Right lung (tissue), 5 donors: ENCODE measurements around the gene ABTB2. TPM values are rescaled to one million over a fixed set of nuclear protein-coding genes. Genes with fewer than 3 reads are reported as not detected.
"Not testable (repeated sequence)": the region's sequence is repeated elsewhere in the genome, so short reads cannot be mapped to it uniquely, and the experiment has no call there.

Source experiments
- DNase-seq, 2 donors: peaks; one replicate each; pipeline ENCODE4 v3.0.0-alpha.2; 2013
- polyA plus RNA-seq, 5 donors: library from polyadenylated mRNA; unstranded; fragments of 120-200 nt; gene quantifications; one replicate each; pipeline versions ENCODE4 v1.2.1 to v1.2.3, GENCODE V29; 2013; ENCODE audit warnings: inconsistent platforms in 1 of 5, low replicate concordance in 1 of 5; ENCODE audit not compliant: insufficient read length in 5 of 5, insufficient read depth in 1 of 5

The ABTB2 gene
- polyA plus RNA-seq, 5 donors, result 3.7 to 5.4 (median 4.1) TPM

DNA sequence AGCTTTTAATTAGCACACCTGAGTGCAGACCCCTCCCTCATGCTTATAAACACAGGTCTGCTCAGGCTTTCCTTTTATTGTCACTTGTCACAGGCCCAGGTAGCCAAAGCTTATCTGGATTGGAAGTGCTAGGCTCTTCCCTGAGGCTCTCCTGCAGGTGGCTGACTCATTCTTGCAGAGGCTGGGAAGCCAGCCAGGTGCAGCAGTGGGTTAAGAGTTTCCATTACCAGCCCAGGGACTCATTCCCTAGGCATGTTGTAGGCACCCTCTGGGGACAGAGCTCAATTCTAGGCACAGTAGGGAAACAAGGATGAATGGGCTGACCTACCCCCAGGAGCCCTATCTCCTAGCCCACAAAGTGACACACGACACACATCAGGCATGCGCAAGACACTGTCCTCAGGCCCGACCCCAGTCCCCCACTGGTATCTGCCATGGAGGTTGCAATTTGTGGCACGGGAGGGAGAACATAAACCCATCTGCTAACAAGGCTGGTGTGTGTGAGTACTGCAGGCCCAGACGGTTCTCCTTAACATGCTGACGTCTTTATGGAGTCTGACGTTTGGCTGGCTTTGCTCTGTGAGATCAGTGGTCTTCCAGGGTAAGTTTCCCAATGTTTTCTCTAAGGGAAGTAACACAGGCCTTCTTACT lies 94.2 kb downstream of the ABTB2 start:
- no peak for DNase-seq

DNA sequence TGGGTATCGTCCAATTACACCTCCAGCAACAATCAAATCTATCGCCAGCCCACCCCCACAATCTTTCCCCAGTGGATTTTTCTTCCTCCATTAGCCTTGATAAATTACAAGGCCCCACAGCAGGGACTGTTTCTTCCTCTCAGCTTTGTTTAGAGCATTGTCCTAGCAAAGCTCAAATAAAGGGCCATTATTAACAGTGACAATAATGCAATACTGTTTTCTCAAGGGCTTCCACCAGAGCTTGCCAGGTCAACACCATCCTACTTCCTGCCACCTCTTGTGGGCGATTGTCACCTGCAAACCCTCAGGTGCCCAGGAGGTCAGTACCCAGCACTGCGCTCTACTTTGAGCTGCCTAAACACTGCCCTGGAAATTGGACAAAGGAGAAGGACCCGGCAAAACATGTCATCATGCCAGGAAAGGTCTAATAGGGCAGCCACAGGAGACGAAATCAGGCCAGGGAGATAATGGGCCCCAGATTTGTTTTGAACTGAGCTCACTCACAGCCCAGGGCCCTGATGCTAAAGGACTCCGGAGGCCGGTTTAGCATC lies 95.2 kb downstream of the ABTB2 start:
- DNase-seq, result no peak

DNA sequence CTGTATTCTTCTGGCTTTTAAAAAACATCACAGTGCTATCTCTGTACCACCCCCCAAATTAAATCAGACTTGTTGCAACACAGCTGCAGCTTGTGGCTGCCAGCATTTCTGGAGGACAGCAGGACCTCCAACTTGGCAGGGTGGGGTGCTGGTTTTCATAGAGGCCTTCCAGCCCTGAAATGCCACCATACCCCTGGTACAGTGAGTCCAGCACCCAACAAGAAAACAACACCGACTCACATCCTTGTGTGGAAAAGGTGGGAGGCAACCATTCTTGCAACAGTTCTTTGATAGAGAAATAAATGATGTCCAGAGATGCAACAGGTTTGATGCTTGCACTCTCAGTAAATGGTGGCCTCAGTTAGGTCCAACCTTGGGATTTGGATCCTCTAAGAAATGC lies 96.0 kb downstream of the ABTB2 start:
- DNase-seq, result no peak

DNA sequence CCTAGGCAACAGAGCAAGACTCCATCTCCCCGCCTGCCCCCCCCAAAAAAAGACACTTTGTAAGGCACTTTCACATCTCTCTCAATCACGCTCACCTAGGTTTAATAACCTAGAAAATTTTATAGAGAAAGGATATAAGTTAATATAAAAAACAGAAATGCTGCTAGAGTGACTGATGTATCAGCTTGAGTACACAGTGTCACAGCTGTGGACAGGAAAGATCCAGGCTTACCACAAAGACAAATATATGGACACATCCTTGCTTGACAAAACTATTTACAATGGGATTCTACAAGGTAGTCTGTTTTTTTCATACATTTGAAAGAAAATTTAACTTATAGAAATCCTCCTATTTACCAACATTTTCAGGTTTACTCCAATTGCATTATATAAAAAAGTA lies 96.7 kb downstream of the ABTB2 start:
- no peak for DNase-seq

DNA sequence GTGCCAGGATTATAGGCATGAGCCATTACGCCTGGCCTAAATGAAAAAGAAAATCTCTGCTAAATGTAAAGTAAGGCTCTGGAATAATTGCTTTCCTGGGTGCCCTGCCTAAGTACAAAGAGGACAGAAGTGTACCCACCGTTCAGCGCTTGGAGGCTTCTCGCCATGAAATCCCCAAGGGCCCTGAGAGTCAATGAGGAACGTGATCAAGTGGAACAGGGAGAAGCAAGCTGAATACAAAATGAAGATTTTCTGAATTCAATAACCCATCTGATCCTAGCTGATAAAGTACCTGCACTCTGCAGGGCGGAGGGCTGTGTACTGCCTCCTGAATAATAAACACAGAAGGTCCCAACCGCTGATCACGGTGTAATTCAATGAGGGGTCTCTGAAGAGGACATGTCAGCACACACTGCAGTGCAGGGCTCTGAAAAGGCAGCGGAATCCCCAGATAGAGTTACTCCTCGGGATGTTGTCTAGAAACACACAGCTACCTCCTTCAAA lies 97.7 kb downstream of the ABTB2 start:
- no peak for DNase-seq

DNA sequence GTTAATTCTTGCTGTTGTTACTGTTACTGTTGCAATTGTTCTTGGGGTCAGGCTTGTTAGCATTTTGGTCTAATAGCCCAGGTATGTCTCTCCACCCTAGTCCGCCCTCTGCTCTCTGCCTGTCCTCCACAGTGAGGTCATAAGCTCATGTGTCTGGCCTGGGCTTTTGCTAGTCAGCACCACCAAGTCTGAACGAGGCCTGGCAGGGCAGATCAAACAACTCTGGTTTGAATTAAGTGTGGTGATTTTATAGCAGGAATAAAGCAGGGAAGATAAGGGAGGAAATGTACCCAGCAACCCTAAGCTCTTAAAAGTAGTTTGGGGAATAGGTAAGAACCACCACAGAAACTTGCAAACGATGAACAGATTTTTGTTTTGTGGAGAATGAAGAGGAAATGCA lies 98.7 kb downstream of the ABTB2 start:
- no peak for DNase-seq

DNA sequence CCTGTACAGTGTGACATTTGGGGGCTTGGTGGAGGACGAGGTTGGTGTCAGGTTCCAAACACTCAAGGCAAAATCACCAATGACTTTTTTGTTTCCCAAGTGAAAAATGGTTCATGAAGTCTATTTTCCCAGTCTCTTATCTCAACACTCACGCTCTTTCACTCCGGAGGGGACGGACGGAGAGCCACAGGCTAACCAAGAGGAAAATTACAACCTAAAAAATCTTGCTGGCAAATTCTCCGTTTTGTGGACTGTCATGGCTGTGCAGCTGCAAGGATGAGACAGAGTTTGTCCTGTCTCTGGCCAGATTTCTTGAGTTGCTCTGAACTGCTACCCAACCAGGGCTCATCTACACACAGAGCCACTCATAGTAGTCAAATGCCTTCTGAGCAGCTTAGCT lies 101.2 kb downstream of the ABTB2 start:
- no peak for DNase-seq

DNA sequence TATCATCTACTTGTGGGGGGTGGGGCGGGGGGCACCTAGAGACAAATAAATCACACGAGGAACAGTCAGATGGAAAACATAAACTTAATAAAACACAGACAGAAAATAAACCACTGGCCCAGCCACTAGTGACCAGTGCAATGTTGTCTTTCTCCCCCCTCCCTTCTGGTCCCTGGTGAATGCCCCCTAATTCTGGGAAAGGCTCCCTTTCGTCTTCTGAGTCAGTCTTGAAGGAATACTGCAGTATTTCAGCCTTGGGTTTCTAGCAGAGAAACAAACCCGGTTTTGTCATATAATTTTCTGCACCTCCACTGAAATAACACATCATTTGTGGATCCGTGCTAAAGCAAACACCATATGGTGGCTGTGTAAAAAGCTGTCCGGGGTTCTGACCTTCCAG lies 101.7 kb downstream of the ABTB2 start:
- DNase-seq, result no peak

DNA sequence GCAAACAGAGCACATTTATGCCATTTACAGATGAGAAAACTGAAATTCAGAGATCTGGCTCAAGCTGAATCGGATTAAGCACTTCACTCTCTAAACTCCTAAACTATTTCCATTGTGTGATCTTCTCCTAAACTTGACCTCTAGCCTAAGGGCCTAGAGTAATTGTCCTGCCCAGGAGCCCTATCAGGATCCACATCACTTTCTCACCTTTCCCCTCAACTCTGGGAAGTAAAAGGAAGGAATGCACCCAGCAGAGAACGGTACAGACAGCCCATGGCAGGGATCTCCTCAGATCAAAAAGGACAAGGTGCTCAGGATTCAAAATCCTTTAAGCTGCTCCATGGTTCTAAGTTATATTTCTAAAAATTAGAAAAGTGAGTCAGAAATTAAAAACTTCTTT lies 102.7 kb downstream of the ABTB2 start:
- DNase-seq, result no peak

DNA sequence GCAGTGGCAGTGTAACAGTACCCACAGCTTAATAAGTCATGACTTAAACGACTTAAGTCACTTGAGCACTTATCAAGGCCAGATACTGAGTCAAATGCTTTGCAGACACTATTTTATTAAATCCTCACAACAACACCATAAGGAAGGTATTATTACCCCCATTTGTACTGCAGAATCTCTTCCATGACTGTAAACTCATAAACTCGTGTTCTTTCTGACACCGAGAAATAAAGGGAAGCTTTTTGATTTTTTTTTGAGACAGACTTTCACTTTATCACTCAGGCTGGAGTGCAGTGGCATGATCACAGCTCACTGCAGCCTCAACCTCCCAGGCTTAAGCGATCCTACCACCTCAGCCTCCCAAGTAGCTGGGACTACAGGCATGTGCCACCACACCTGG lies 103.8 kb downstream of the ABTB2 start:
- DNase-seq, result no peak

DNA sequence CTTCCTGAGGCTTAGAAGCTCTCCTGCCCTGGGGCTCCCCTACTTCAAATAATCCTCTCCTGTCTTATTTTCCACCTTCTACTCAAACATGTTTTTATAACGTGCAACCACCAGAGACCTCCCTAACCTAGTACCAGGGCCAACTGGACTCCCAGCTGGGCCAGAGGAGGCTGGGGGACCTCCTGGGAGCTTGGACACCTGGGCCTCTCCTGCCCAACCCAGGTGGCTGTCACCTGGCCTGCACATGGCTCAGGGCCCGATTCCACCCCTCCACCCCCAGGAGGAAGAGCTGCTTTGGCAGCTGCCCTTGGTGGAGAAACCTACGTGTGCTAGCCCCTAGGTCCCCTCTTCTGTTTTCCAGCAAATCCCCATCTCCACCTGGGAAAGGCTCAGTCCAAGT lies 105.2 kb downstream of the ABTB2 start:
- no peak for DNase-seq

DNA sequence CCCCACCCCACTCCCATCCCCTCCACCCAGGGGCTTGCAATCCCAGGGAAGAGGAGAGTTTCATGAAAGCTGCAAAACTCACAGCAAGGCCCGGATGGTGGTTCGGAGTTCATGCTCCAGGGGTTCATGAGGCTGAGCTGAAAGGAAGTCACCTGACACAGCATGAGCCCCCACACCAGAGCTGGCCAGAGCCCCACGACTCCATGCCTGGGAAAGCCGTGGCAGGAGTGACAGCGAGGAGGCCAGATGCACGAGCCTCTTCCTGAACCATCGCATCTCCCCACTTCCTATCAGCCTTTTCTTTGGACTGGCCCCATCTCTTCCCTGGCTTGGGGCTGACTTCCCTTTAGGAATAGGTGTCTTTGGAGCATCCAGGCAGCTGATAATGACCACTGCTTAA lies 105.8 kb downstream of the ABTB2 start:
- no peak for DNase-seq

DNA sequence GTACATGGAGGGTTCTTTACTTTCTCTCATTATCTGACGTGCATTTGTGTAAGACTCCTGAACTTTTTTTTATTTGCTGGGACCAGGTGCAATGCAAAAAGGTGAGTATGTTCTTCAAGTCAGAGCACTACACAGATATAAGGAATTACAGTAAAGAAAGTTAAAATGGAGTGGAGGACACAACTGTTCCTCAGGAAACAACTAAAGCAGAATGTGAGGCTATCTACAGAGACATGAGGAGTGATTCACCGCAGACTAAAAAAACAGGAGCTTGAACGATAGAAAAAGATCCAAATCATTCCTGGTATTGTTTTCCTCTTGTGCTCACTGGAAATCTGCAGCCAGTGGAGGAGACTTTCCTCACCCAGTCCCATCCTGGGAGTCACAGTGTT lies 106.2 kb downstream of the ABTB2 start:
- no peak for DNase-seq

DNA sequence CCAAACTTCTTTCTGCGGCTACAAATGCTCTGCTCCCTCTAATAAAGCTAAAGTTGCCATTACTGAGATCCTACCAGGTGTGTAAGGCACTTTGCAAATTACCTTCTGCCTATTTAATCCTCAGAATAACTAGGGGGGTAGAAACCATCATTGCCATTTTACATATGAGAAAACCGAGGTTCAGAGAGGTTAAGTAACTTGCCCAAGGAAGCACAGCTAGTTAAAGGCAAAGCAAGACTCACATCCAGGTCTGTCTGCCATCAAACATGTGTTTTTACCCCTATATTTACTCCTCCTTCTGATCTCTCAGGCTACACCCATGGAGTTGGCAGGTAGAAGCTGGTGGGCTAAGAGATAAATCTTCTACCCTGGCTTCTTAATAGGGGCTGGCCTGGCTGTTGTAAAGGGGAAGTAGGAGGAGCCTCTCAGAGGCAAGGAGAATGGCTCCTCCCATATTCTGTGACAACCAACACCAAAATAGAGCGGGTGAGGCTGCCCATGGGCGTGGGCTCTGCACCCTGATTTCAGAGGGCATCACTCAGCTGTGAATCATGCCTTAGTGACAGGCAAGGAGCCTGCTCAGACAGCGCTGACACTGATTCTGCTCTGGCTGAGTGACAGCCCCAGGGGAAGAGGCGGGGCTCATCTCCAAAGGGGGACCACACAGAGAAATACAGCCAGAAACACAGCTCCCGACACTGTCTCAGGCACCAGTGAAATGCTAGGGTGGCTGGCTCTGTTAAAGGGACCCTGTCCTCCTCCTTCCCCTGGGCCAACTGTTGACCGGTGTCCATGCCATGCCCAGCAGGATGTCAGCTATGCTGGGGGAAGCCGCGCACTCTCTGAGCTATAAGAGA lies 106.8 kb downstream of the ABTB2 start:
- no peak for DNase-seq

DNA sequence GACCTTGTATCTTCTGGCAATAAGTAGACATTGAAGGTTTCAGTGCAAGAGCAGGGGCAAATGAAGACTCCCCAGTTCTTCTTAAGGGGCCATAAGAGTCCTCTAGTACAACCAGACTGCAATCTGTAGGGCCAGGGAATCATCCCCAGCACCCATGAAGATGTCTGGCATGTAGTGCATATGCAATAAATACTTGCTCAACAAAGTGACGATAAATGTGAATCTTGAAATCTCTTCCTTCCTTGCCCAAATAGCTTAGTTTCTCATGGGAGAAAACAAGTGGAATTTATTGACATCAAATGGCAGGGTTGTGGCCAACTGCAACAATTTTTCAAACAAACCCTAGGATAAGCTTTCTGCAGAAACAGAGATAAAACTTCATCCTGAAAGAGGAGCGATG lies 107.6 kb downstream of the ABTB2 start:
- no peak for DNase-seq

DNA sequence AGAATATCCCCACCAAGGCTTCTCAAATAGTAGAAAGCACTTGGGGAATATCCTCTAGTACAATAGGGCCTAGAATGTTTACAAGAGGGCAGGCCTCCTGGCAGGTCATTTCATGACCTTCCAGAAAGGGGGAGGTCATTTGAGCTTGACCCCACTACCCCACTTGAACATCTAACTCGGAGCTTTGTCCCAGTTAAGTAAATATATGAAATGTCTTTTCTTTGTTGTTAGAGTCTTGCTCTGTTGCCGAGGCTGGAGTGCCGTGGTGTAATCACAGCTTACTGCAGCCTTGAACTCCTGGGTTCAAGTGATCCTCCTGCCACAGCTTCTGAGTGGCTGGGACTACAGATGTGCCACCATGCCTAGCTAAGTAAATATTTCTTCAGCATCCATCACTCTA lies 108.4 kb downstream of the ABTB2 start:
- no peak for DNase-seq

DNA sequence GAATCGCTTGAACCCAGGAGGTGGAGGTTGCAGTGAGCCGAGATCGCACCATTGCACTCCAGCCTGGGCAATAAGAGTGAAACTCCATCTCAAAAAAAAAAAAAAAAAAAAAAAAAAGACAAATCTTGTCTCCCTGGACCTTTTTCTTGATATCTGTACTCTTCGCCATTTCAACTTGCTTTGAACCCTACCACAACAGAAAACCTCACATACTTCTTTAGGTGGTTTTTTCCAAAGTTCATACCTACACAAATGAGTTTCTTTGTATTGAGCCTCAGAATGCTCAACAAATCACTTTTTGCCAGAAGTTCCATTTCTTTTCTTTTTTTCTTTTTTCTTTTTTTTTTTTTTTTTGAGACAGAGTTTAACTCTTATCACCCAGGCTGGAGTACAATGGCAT lies 111.3 kb downstream of the ABTB2 start:
- DNase-seq, result not testable (repeated sequence)

DNA sequence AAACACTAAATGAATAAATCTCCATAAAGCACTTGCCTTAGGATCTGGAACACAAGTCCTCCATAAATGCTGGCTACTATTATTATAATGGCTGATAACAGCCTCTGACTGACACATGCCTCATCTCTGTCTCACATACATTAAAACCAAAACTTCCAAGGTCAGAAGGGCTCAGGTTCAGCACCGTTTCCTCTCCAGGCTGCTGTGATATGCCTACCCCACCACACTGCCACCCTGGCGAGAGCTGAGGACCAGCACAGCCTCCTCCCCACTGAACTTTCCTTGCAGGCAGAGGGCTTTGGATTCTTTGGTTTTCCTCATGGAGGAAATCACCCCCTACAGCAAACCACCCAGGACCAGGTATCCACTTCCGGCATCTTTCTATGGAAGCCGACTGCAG lies 112.8 kb downstream of the ABTB2 start:
- no peak for DNase-seq

DNA sequence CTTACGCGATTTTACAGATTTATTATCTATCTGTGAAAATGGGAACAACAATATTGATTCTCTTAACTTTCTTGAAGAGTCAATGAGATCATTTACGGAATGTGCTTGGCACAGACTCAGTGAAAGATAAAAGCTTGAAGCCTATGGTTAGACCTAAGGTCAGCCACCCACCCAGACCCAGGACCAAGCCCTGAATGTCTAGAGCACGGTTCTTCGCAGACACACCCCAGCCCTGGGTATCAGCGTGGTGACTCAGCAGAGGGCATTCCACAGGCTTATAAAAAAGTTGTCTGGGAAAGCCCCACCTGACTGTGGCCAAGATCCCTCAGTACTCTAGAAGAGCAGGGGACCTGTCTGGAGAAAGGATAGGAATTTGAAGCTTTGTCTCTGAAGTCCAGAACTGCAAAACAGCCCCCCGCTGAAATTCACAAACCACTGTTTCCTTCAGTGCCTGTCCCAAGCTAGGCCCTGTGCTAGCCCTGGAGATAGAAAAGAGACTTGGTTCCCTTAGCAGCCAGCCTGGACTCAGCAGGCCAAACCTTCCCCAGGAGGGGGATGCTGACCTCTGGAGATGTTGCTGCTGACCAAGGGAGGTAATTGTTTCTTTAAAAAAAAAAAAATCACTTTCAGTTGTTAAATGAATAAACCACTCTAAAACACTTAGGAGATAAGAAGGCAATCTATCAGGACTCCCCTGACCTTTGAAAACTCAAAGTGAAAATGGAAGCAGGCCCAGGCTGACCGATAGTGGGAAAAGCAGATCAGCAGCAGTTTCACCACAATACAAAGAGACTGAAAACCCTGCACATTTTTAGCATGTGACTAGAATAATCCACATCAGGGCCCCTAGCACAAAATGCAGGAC lies 114.0 kb downstream of the ABTB2 start:
- DNase-seq, result no peak

DNA sequence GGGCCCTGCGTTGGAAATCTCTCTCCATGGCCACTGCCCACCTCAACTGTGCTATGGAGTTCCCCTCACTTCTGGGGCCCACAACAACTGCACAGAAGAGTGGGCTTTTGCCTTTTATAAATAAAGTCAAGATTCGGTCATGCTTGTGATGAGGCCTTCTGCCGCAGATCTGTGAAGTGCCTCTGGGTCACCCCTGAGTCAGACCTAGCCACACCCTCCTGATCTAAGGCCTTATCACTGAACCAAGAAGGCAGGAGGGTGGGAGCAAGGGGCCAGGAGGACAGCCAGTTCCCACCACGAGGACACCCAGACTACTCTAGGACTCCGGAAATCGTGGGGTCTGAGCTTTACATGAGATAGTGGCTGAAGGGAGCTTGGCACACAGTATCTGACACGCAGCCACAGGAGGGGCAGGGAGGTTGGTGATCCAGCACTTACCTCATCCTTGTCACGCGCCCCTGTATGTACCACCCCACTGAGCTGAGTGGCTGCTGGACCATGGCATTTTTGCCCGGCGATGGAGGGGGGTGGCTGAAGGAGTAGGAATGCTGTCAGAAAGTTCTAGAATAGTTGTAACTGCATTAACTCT lies 115.7 kb downstream of the ABTB2 start:
- DNase-seq, result no peak

DNA sequence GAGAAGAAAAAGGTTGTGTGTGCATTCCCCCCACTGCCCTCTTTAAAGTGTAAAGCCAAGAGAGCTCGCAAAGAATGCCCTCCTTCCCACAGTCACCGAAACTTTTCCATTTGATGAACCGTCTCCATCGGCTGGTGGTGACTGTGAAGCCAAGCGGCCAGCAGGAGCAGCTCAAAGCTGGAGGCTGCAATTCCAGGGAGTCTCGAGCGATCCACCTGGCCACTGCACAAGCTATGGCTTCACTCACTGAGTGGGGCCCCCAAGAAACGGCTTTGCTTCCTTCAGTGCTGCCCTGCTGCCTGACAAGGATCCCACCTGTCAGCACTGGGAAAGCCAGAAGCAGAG lies 117.7 kb downstream of the ABTB2 start:
- no peak for DNase-seq
